ENCODE results near the gene RTL10. TPM values are rescaled to one million over a fixed set of nuclear protein-coding genes. Genes with fewer than 3 reads are reported as not detected.

The RTL10 gene
- total RNA-seq, 4 donors from 2014 or later = 18.1 to 26.4 (median 23.7) TPM

DNA sequence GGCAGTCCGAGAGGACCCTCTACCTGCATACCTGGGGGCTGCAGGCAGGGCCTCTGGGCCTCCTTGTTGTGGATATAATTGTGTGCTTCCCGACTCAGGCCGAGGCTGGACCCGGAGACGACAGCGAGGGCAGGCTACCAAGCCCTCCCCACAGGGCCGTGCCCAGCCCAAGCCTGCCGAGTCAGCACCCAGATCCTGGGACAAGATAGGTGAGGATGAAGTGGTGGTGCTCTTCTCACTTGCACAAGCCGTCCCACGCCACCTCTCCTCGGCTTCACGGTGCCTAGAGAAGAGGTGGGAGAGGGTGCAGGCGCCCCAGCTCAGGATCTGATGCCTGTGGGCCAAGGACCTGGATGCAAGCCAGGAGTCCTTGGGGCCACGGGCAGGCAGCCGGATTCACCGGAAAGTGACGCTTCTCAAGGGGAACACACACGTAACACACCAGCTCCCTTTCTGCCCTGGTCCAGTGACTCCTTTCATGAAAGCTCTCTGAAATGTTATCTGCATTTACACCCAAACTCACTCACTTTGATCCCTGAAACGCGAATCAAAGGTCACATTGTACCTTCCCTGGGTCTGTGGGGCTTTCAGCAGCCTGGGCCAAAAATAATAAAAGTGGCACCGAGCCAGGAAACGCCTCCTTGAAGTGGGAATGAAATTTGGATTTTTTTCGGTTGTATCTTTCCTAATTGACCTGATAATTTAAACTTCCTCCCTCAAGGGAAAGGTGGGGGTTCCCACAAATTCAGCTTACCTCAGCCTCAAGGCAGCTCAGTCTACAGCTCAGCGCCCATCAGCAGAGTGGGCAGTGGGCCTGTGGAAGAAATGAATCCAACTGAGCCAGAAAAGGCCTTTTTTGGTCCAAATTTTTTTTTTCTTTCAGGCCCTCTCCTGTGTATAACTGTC is 1.1 kb upstream of the RTL10 start:
- Histone ChIP-seq H3K27me3 (no peaks in the 10 kb centered on the region), H3K27ac (peak overlapping the region; percentile 97 to 99 (median 98)), H3K4me3 (replicated peaks in 1 of 3) (peak overlapping the region; percentile 28 to 86 (median 68)), H3K9me3 (no peaks in the 10 kb centered on the region), H3K36me3 (peaks cover 10 to 14% of the 10 kb centered on the region in 2 donors), H3K4me1 (peaks cover 40 to 45% of the 10 kb centered on the region in 2 donors)
- intact Hi-C loops (cut with DNase I) = no loop called here
- 2% methylated on average over 17 to 23 of the region's 24 CpGs for WGBS, 2 donors
- peak; percentile 86 to 92 for DNase-seq
- TF ChIP-seq POLR2A (IDR thresholded peaks at IDR 0.05) = no peak
- TF ChIP-seq, protein P1, sequence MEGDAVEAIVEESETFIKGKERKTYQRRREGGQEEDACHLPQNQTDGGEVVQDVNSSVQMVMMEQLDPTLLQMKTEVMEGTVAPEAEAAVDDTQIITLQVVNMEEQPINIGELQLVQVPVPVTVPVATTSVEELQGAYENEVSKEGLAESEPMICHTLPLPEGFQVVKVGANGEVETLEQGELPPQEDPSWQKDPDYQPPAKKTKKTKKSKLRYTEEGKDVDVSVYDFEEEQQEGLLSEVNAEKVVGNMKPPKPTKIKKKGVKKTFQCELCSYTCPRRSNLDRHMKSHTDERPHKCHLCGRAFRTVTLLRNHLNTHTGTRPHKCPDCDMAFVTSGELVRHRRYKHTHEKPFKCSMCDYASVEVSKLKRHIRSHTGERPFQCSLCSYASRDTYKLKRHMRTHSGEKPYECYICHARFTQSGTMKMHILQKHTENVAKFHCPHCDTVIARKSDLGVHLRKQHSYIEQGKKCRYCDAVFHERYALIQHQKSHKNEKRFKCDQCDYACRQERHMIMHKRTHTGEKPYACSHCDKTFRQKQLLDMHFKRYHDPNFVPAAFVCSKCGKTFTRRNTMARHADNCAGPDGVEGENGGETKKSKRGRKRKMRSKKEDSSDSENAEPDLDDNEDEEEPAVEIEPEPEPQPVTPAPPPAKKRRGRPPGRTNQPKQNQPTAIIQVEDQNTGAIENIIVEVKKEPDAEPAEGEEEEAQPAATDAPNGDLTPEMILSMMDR (IDR thresholded peaks at IDR 0.05) = no peak

GRCh38 chr22:19853879-19854777 is 546 bp downstream of the RTL10 start:
- Histone ChIP-seq H3K36me3 (peaks cover 10 to 14% of the 10 kb centered on the region in 2 donors), H3K9me3 (no peaks in the 10 kb centered on the region), H3K27me3 (no peaks in the 10 kb centered on the region), H3K27ac (peak overlapping the region; percentile 74 to 99 (median 98)), H3K4me1 (peaks cover 54 to 60% of the 10 kb centered on the region in 2 donors), H3K4me3 (replicated peaks in 1 of 3) (peak overlapping the region; percentile 73 to 86 (median 73))
- TF ChIP-seq, protein P1 (IDR thresholded peaks at IDR 0.05) = no peak
- no peak for TF ChIP-seq POLR2A (IDR thresholded peaks at IDR 0.05)
- peak in 1 of 2 donors; percentile 32 for DNase-seq
- 2 to 3% methylated on average over 10 to 23 of the region's 49 CpGs for WGBS, 2 donors
- intact Hi-C loops (cut with DNase I) = no loop called here

DNA sequence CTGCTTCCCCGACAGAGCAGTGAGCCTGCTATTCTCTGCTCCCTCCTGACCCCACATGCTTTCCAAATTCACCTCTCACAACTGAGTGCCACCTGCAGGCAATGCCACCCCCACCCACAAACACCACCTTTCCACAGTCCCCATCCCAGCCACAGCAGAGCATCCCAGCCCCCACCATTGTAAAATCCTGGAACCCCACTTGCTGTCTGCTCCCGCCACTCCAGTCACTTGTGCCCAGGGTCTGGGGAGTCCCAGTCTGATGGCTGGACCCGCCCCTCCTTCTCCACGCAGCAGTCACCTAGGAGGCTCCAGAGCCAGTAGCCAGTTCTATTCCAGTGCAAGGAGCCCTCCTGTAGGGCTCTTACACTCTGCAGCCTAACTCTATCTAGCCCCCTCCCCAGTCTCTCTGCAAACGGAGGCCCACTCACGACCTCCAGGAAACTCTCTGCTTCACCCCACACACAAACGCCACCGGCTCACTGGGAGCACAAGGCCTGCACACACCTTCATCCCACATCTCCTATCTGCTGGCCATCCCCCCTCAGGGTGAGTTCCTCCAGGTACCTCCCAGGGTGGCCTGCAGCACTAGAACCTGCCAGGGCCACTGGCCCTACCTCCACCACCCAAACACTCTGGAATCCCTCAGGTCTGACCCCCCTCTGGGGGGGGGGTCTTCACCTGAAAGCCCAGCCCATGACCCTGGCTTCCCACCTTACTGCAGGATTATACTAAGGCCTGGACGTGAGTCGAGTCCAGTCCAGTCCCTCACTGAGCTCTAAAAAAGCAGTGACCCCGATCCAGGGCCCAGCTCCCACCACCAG is 1.4 kb downstream of the RTL10 start:
- H3K36me3 ChIP-seq = peaks cover 10 to 14% of the 10 kb centered on the region in 2 donors
- peak; percentile 49 to 53 for DNase-seq
- intact Hi-C loops (cut with DNase I) = no loop called here
- no peaks in the 10 kb centered on the region for H3K27me3 ChIP-seq
- peak overlapping the region in 2 of 3 donors; percentile 16 to 86 for H3K4me3 ChIP-seq (replicated peaks in 1 of 3)
- WGBS, 2 donors = 33 to 40% methylated on average over 8 to 10 of the region's 11 CpGs
- no peaks in the 10 kb centered on the region for H3K9me3 ChIP-seq
- H3K27ac ChIP-seq = peak overlapping the region in 2 of 3 donors; percentile 98 to 99
- peaks cover 62 to 69% of the 10 kb centered on the region in 2 donors for H3K4me1 ChIP-seq
- TF ChIP-seq POLR2A (IDR thresholded peaks at IDR 0.05) = no peak
- TF ChIP-seq, protein P1 (IDR thresholded peaks at IDR 0.05) = no peak

GRCh38 chr22:19852177-19852781 is 2.4 kb downstream of the RTL10 start:
- no peaks in the 10 kb centered on the region for H3K9me3 ChIP-seq
- no peaks in the 10 kb centered on the region for H3K27me3 ChIP-seq
- 83 to 85% methylated on average over 12 of the region's 12 CpGs for WGBS, 2 donors
- no peak overlapping the region for H3K27ac ChIP-seq
- no peak overlapping the region for H3K4me3 ChIP-seq (replicated peaks in 1 of 3)
- H3K4me1 ChIP-seq = peaks cover 71 to 73% of the 10 kb centered on the region in 2 donors
- no peak for DNase-seq
- no peak for TF ChIP-seq POLR2A (IDR thresholded peaks at IDR 0.05)
- TF ChIP-seq, protein P1 (IDR thresholded peaks at IDR 0.05) = no peak
- intact Hi-C loops (cut with DNase I) = no loop called here
- peaks cover 10 to 14% of the 10 kb centered on the region in 2 donors for H3K36me3 ChIP-seq
